Dendritic cell treated with granulocyte-macrophage colony-stimulating factor and Interleukin-4, amounts not matched to agents 40 ng/mL and 50 ng/mL, for 4 days (primary cell): ENCODE data around the gene RPS24.
"Not testable (repeated sequence)": the region's sequence is repeated elsewhere in the genome, so short reads cannot be mapped to it uniquely, and the experiment has no call there.

ENCODE experiments used
- H3K27ac Mint-ChIP-seq: one replicate; pipeline ENCODE4 v1.8.0; 2022; ENCODE audit warnings: mild to moderate bottlenecking, mixed read lengths
- H3K27me3 Mint-ChIP-seq: one replicate; pipeline ENCODE4 v1.8.0; 2022; ENCODE audit warnings: mild to moderate bottlenecking, mixed read lengths
- H3K36me3 Mint-ChIP-seq: one replicate; pipeline ENCODE4 v1.8.0; 2022; ENCODE audit warnings: low read depth, mixed read lengths
- H3K4me1 Mint-ChIP-seq: one replicate; pipeline ENCODE4 v1.8.0; 2022; ENCODE audit warnings: low read depth, mixed read lengths
- H3K4me3 Mint-ChIP-seq: one replicate; pipeline ENCODE4 v1.8.0; 2022; ENCODE audit warnings: mild to moderate bottlenecking, moderate library complexity, mixed read lengths
- H3K9me3 Mint-ChIP-seq: one replicate; pipeline ENCODE4 v1.8.0; 2022; ENCODE audit warnings: mixed read lengths
- intact Hi-C: fragments of 100-400 bp; cut with micrococcal nuclease; formaldehyde crosslinking; loops from one replicate; pipeline ENCODE4 v1.15.0; 2022

Gene RPS24

DNA sequence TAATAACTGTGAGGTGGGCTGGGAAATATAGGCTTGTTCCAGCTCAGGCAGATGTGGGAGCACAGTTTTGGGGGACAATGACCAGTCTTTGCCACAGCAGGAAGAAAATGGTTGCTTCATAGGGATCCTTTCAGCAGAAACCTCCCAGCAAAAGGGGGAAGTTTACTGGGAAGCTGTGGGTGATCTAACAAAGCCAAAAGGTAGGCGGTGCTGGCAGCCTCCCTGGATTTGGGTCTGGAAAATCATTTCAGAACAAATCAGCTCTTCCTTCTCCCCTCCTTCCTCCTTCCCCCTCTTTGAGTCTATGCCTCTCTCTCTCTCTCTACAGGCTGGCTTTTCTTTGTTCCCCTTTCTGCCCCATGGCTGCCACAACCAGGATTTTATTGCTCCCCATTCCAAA lies 16.2 kb downstream of the RPS24 start:
- Mint-ChIP-seq H3K36me3 (peaks cover 3% of the 10 kb centered on the region), H3K4me3 (no peak overlapping the region), H3K27ac (no peak overlapping the region), H3K27me3 (no peaks in the 10 kb centered on the region), H3K4me1 (peaks cover 35% of the 10 kb centered on the region), H3K9me3 (no peaks in the 10 kb centered on the region)
- intact Hi-C loops, result loop anchor here (5.0 kb wide), 2 partner anchors 262 to 1147 kb away; no protein-coding TSS in a partner anchor

- H3K9me3 Mint-ChIP-seq, result no peaks in the 10 kb centered on the region
- H3K4me3 Mint-ChIP-seq, result no peak overlapping the region
- intact Hi-C loops, result no loop called here
- peaks cover 20% of the 10 kb centered on the region for H3K4me1 Mint-ChIP-seq
- H3K27ac Mint-ChIP-seq, result no peak overlapping the region
- peaks cover 7% of the 10 kb centered on the region for H3K36me3 Mint-ChIP-seq
- H3K27me3 Mint-ChIP-seq, result no peaks in the 10 kb centered on the region
Observed at GRCh38 chr10:78053211-78053868, 19.7 kb downstream of the RPS24 start.

GRCh38 chr10:78058562-78058961 lies 24.9 kb downstream of the RPS24 start:
- Mint-ChIP-seq H3K9me3 (no peaks in the 10 kb centered on the region), H3K27me3 (peaks cover 7% of the 10 kb centered on the region), H3K4me1 (no peaks in the 10 kb centered on the region), H3K4me3 (no peak overlapping the region), H3K27ac (no peak overlapping the region), H3K36me3 (peaks cover 7% of the 10 kb centered on the region)
- intact Hi-C loops, result no loop called here

GRCh38 chr10:78059906-78060702 lies 26.4 kb downstream of the RPS24 start:
- Mint-ChIP-seq H3K4me3 (no peak overlapping the region), H3K9me3 (no peaks in the 10 kb centered on the region), H3K27ac (no peak overlapping the region), H3K36me3 (peaks cover 1% of the 10 kb centered on the region), H3K27me3 (peaks cover 11% of the 10 kb centered on the region), H3K4me1 (no peaks in the 10 kb centered on the region)
- intact Hi-C loops, result no loop called here

- intact Hi-C loops, result no loop called here
- no peak overlapping the region for H3K27ac Mint-ChIP-seq
Observed at GRCh38 chr10:78062296-78062695, 28.6 kb downstream of the RPS24 start.

GRCh38 chr10:78063236-78063635 lies 29.6 kb downstream of the RPS24 start:
- H3K9me3 Mint-ChIP-seq, result no peaks in the 10 kb centered on the region
- intact Hi-C loops, result no loop called here
- H3K27ac Mint-ChIP-seq, result no peak overlapping the region
- peaks cover 12% of the 10 kb centered on the region for H3K27me3 Mint-ChIP-seq
- no peak overlapping the region for H3K4me3 Mint-ChIP-seq
- H3K4me1 Mint-ChIP-seq, result no peaks in the 10 kb centered on the region
- H3K36me3 Mint-ChIP-seq, result no peaks in the 10 kb centered on the region

More at GRCh38 chr10:78062296-78062695, 28.6 kb downstream of the RPS24 start:
- Mint-ChIP-seq H3K4me3 (no peak overlapping the region), H3K27me3 (peaks cover 11% of the 10 kb centered on the region), H3K9me3 (no peaks in the 10 kb centered on the region), H3K36me3 (no peaks in the 10 kb centered on the region), H3K4me1 (no peaks in the 10 kb centered on the region)

- H3K4me3 Mint-ChIP-seq, H3K27ac Mint-ChIP-seq, H3K9me3 Mint-ChIP-seq, H3K4me1 Mint-ChIP-seq, intact Hi-C loops, H3K36me3 Mint-ChIP-seq: not testable (repeated sequence)
- peaks cover 12% of the 10 kb centered on the region for H3K27me3 Mint-ChIP-seq
Observed at GRCh38 chr10:78064919-78065318, 31.3 kb downstream of the RPS24 start.

- Mint-ChIP-seq H3K36me3 (no peaks in the 10 kb centered on the region), H3K4me1 (no peaks in the 10 kb centered on the region), H3K27me3 (peaks cover 12% of the 10 kb centered on the region), H3K27ac (no peak overlapping the region), H3K4me3 (no peak overlapping the region), H3K9me3 (no peaks in the 10 kb centered on the region)
- intact Hi-C loops, result no loop called here
Observed at GRCh38 chr10:78065611-78066010, 31.9 kb downstream of the RPS24 start.

GRCh38 chr10:78066012-78066411 lies 32.3 kb downstream of the RPS24 start:
- no peaks in the 10 kb centered on the region for H3K36me3 Mint-ChIP-seq
- H3K27ac Mint-ChIP-seq, result no peak overlapping the region
- intact Hi-C loops, result no loop called here
- H3K27me3 Mint-ChIP-seq, result peaks cover 12% of the 10 kb centered on the region
- H3K4me1 Mint-ChIP-seq, result no peaks in the 10 kb centered on the region
- H3K4me3 Mint-ChIP-seq, result no peak overlapping the region
- no peaks in the 10 kb centered on the region for H3K9me3 Mint-ChIP-seq

DNA sequence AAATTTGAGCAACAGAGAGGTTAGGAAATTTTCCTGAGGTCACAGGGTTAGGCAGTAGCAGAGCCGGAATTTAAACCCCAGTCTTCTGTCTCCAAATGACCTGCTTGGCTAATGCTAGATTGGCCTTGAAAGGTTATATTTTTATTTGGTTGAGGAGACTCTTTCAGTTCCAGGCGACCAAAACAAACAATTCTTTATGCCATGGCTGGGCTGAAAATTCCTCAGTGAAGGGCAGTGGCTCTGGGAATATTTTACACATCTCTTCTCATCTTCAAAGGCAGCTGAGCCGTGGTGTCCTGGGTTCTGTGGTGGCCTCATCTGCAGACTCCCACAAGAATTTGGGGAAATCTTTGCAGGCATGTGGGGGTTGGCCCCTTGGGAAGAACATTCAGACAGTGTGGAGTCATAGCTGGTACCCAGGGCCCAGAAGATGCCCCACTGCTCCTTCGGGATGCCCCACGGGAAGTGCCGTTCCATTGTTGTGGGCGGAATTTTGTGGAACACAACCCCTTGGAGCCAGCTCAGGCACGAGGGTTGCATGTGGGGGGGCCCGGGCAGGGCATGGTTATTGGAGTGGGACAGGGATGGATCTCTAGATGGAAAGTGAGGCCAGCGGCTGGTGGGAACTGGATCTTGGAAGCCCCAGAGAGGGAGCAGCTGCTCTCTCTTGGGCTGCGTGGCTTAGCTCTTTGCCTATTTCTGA lies 33.2 kb downstream of the RPS24 start:
- intact Hi-C loops, result no loop called here
- Mint-ChIP-seq H3K27ac (no peak overlapping the region), H3K4me3 (no peak overlapping the region), H3K36me3 (no peaks in the 10 kb centered on the region), H3K27me3 (peaks cover 10% of the 10 kb centered on the region), H3K4me1 (no peaks in the 10 kb centered on the region), H3K9me3 (no peaks in the 10 kb centered on the region)

- Mint-ChIP-seq H3K27ac (no peak overlapping the region), H3K36me3 (no peaks in the 10 kb centered on the region), H3K4me1 (no peaks in the 10 kb centered on the region), H3K27me3 (peaks cover 1% of the 10 kb centered on the region), H3K9me3 (no peaks in the 10 kb centered on the region), H3K4me3 (no peak overlapping the region)
- intact Hi-C loops, result no loop called here
Observed at GRCh38 chr10:78069151-78069550, 35.5 kb downstream of the RPS24 start.

DNA sequence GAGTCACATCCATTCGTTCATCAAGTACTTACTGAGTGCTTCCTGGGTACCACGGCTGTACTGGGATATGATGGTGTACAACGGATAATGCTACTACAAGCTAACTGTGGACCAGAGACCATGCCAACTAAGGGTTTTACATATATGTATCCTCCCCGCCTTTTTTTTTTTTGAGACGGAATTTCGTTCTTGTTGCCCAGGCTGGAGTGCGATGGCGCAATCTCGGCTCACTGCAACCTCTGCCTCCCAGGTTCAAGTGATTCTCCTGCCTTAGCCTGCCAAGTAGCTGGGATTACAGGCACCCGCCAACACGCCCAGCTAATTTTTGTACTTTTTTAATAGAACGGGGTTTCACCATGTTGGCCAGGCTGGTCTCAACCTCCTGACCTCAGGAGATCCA lies 36.4 kb downstream of the RPS24 start:
- H3K27me3 Mint-ChIP-seq, H3K9me3 Mint-ChIP-seq, H3K4me3 Mint-ChIP-seq, intact Hi-C loops, H3K4me1 Mint-ChIP-seq, H3K36me3 Mint-ChIP-seq, H3K27ac Mint-ChIP-seq: not testable (repeated sequence)

DNA sequence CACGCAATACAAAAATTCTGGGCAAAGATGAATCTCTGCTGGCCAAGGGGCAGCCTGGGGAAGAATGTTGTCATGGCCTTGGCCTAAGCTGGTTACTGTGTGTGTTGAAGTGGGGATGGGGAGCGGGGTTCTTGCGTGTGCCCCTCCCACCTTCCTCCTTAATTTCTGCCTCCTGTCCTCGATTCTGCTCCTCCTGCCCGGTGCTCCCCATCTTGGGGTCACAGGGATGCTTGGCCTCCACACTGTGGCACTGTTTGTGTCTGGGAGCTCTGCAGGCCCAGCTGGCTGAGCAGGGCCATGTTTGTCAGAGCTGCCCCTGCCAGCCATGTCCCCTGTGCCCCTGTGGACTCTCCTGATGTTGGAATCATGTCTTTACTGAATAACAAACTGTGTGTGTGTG lies 37.1 kb downstream of the RPS24 start:
- Mint-ChIP-seq H3K27ac (no peak overlapping the region), H3K4me3 (no peak overlapping the region), H3K9me3 (no peaks in the 10 kb centered on the region), H3K27me3 (peaks cover 1% of the 10 kb centered on the region), H3K4me1 (no peaks in the 10 kb centered on the region), H3K36me3 (no peaks in the 10 kb centered on the region)
- intact Hi-C loops, result no loop called here

DNA sequence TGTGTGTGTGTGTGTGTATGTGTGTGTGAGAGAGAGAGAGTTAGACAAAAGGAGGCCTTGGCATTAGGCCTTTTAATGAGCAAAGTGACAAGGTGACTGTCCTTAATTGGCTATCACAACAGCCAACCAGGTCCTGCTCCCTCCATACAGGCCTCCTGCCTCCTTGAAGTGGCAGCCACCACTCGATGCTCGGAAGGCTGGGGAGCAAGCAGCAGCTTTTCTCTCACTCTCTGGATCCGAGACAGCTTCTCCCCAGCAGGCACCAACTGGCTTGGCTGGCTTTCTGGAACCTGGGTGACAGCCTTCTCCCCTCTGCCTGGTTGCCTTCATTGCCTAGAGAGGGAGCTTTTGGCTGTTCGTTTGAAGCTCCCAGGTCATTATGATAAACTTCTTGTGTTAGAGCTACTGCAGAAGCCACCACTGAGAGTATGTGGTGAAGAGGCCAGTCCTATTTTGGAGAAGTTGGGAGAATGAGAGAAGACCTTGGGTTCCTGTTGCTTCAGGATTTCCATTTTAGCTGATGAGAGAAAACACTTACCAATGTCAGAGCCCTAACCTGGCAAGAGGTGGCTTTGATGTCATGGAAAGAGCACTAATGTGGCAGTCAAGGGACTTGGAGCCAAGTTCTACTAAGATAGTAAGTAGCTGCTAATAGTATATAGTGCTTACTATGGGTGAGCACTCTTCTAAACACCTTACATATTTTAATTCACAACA lies 37.6 kb downstream of the RPS24 start:
- Mint-ChIP-seq H3K36me3 (no peaks in the 10 kb centered on the region), H3K27ac (no peak overlapping the region), H3K27me3 (peaks cover 1% of the 10 kb centered on the region), H3K4me1 (no peaks in the 10 kb centered on the region), H3K9me3 (peaks cover 4% of the 10 kb centered on the region), H3K4me3 (no peak overlapping the region)
- intact Hi-C loops, result no loop called here
